B cell (primary cell): Measurements from ENCODE around the gene MYBPC3. TPM values are rescaled to one million over a fixed set of nuclear protein-coding genes. Genes with fewer than 3 reads are reported as not detected.

Source experiments
- ATAC-seq: fragments of 200-7000 bp; cut with Tn5 transposase; one replicate; pipeline ENCODE4 v1.10.0; 2021; ENCODE audit warnings: low read depth, mild to moderate bottlenecking, moderate number of reproducible peaks, moderate library complexity
- CTCF ChIA-PET: fragments of 350-600 bp; sonication (Branson Sonifier 250); formaldehyde crosslinking; loops from one replicate; lab custom pipeline; 2021; ENCODE audit warnings: antibody characterized with exemption, inconsistent platforms; lab: Charles Lee
- POLR2A ChIA-PET: fragments of 350-600 bp; sonication (Branson Sonifier 250); formaldehyde crosslinking; loops from one replicate; lab custom pipeline; 2021; ENCODE audit warnings: antibody characterized with exemption; lab: Charles Lee
- DNase-seq: peaks from one replicate; pipeline ENCODE4 v3.0.0; 2013
- H2AFZ ChIP-seq: 2 replicates; pipeline ENCODE4 v1.6.1; 2012; ENCODE audit warnings: mild to moderate bottlenecking, low read depth, low read length; ENCODE audit not compliant: insufficient read depth, poor library complexity, severe bottlenecking
- H3K27ac ChIP-seq, 2 donors: 1 replicate in 1 of 2; 2 replicates in 1 of 2; pipeline ENCODE4 v1.5.1; 2012 to 2013; ENCODE audit warnings: low read length in 2 of 2, mild to moderate bottlenecking in 2 of 2, moderate library complexity in 1 of 2
- H3K27me3 ChIP-seq, 4 experiments: fragments of 200-600 bp in 1 of 4; sonication (generic) in 1 of 4; replicated peaks in 1 of 4; 1 replicate in 2 of 4; 2 replicates in 2 of 4; pipeline versions ENCODE4 v1.6.1 to v1.7.0; 2013 to 2016; ENCODE audit warnings: low read length in 3 of 4, mild to moderate bottlenecking in 2 of 4, mixed read lengths in 1 of 4, moderate library complexity in 1 of 4; ENCODE audit not compliant: insufficient read depth in 4 of 4, control insufficient read depth in 3 of 4; ENCODE audit errors: control extremely low read depth in 1 of 4
- H3K36me3 ChIP-seq, 2 experiments: replicated peaks in 1 of 2; 1 replicate in 1 of 2; 2 replicates in 1 of 2; pipeline versions ENCODE4 v1.6.1 to v1.7.1; 2013; ENCODE audit warnings: low read length in 1 of 2; ENCODE audit not compliant: insufficient read depth in 2 of 2, control insufficient read depth in 1 of 2; ENCODE audit errors: control extremely low read depth in 1 of 2, extremely low read depth in 1 of 2
- H3K4me1 ChIP-seq, 2 donors: fragments of 200-600 bp in 1 of 2; sonication (generic) in 1 of 2; 1 replicate in 1 of 2; 2 replicates in 1 of 2; pipeline versions ENCODE4 v1.5.1 to v1.6.1; 2013 to 2017; ENCODE audit warnings: low read length in 2 of 2; ENCODE audit not compliant: control insufficient read depth in 2 of 2, insufficient read depth in 2 of 2
- H3K4me2 ChIP-seq: replicated peaks from 2 replicates; pipeline ENCODE3; 2012; ENCODE audit warnings: mild to moderate bottlenecking, low read depth, low read length; ENCODE audit not compliant: poor library complexity, severe bottlenecking
- H3K4me3 ChIP-seq, 5 experiments: fragments of 200-600 bp in 1 of 5; sonication (generic) in 1 of 5; 1 replicate in 3 of 5; 2 replicates in 2 of 5; pipeline versions ENCODE4 v1.5.1 to v1.7.0; 2011 to 2016; ENCODE audit warnings: low read length in 4 of 5, mild to moderate bottlenecking in 4 of 5, low read depth in 2 of 5, control low read depth in 1 of 5, moderate library complexity in 1 of 5; ENCODE audit not compliant: insufficient read depth in 1 of 5; ENCODE audit errors: control extremely low read depth in 1 of 5, extremely low read depth in 1 of 5
- H3K79me2 ChIP-seq: fragments of 200-600 bp; sonication (generic); one replicate; pipeline ENCODE4 v1.6.0; 2016; ENCODE audit warnings: low read length; ENCODE audit not compliant: control insufficient read depth, insufficient read depth
- H3K9ac ChIP-seq: fragments of 200-600 bp; sonication (generic); 2 replicates; pipeline ENCODE4 v1.6.1; 2017; ENCODE audit warnings: mild to moderate bottlenecking, low read length, moderate library complexity
- H3K9me3 ChIP-seq, 3 donors: one replicate each; pipeline versions ENCODE4 v1.6.1 to v1.7.1; 2013; ENCODE audit warnings: low read length in 2 of 3; ENCODE audit not compliant: control insufficient read depth in 2 of 3, insufficient read depth in 1 of 3; ENCODE audit errors: control extremely low read depth in 1 of 3
- H4K20me1 ChIP-seq: 2 replicates; pipeline ENCODE4 v1.6.0; 2012; ENCODE audit warnings: mild to moderate bottlenecking, low read length; ENCODE audit not compliant: insufficient read depth, control insufficient read depth, poor library complexity, severe bottlenecking
- H3K27ac Mint-ChIP-seq: one replicate; pipeline ENCODE4 v1.8.0; 2021; ENCODE audit warnings: mixed read lengths
- H3K27me3 Mint-ChIP-seq: one replicate; pipeline ENCODE4 v1.8.0; 2021; ENCODE audit warnings: mixed read lengths
- H3K4me1 Mint-ChIP-seq: one replicate; pipeline ENCODE4 v1.8.0; 2021; ENCODE audit warnings: mixed read lengths
- H3K4me3 Mint-ChIP-seq: one replicate; pipeline ENCODE4 v1.8.0; 2021; ENCODE audit warnings: mixed read lengths
- H3K9me3 Mint-ChIP-seq: one replicate; pipeline ENCODE4 v1.8.0; 2022; ENCODE audit warnings: mixed read lengths; ENCODE audit not compliant: insufficient read depth
- CTCF ChIP-seq: fragments of 200-600 bp; IDR thresholded peaks from one replicate; pipeline ENCODE4 v1.8.0; 2022; ENCODE audit warnings: antibody characterized with exemption, mild to moderate bottlenecking
- EZH2 ChIP-seq: IDR thresholded peaks from 2 replicates; pipeline ENCODE4 v1.6.1; 2012; ENCODE audit warnings: borderline replicate concordance, low read depth, mild to moderate bottlenecking, moderate library complexity, low read length; ENCODE audit not compliant: insufficient read depth, poor library complexity, severe bottlenecking
- WGBS: methylation state at CpG from one replicate; pipeline ENCODE4 v1.1.5; 2013; ENCODE audit warnings: missing lambda C conversion rate; ENCODE audit not compliant: insufficient coverage; 5-methylcytosine and 5-hydroxymethylcytosine counted together
- intact Hi-C: fragments of 100-400 bp; cut with micrococcal nuclease; formaldehyde crosslinking; loops from one replicate; pipeline ENCODE4 v1.10.0; 2022
- polyA plus RNA-seq: library from polyadenylated mRNA; depleted of rRNA; stranded (reverse); fragments of >200 nt; gene quantifications from 2 replicates; pipeline ENCODE4 v1.2.3, GENCODE V29; 2012
- total RNA-seq, 2 donors: library from RNA; stranded (reverse); fragments of 120-200 nt in 1 of 2; gene quantifications; 1 replicate in 1 of 2; 2 replicates in 1 of 2; pipeline versions ENCODE4 v1.2.3 to v1.2.4, GENCODE V29; 2013 to 2022

Gene MYBPC3
- total and polyA plus RNA-seq, 2 donors (not counting 1 experiment from before 2014, with no cell fraction given) = 0.67 to 1.4 TPM

GRCh38 chr11:47399860-47400767 lies 47.6 kb upstream of the MYBPC3 start:
- intact Hi-C loops = loop anchor here (1.0 to 10.0 kb wide), 6 partner anchors 8 to 455 kb away; partner anchors contain the start of genes ACP2, ARFGAP2, CELF1 and SLC39A13
- Mint-ChIP-seq H3K27ac (peak overlapping the region; percentile 96), H3K27me3 (no peaks in the 10 kb centered on the region), H3K4me3 (peak overlapping the region; percentile 91), H3K4me1 (peaks cover 45% of the 10 kb centered on the region), H3K9me3 (no peaks in the 10 kb centered on the region)
- CTCF ChIA-PET = interaction anchor here (1.2 to 19.1 kb wide), 7 partner anchors 10 to 706 kb away, joined by 3 to 345 read pairs (median 6); partner anchors contain the start of gene SPI1
- Histone ChIP-seq H3K27me3 (no peaks in the 10 kb centered on the region), H3K27ac (peak overlapping the region; percentile 85), H3K9me3 (no peaks in the 10 kb centered on the region), H3K9ac (peak overlapping the region; percentile 90), H2AFZ (peak overlapping the region; percentile 73), H3K79me2 (peaks cover 10% of the 10 kb centered on the region), H3K4me1 (peaks cover 45 to 53% of the 10 kb centered on the region in 2 donors), H3K4me3 (peak overlapping the region; percentile 71 to 85 (median 81)), H3K4me2 (peak overlapping the region; percentile 96), H3K36me3 (no peaks in the 10 kb centered on the region), H4K20me1 (no peaks in the 10 kb centered on the region)
- no peak for TF ChIP-seq CTCF
- no peak for TF ChIP-seq EZH2
- peak; percentile 71 for DNase-seq
- peak; percentile 82 for ATAC-seq
- WGBS = 0% methylated on average over 13 of the region's 47 CpGs
- POLR2A ChIA-PET = interaction anchor here (0.5 to 3.2 kb wide), 15 partner anchors 8 to 1472 kb away, joined by 3 to 50 read pairs (median 5); partner anchors contain the start of genes ACP2, DDB2, SLC39A13 and SPI1
